H1 (cell line): ENCODE data around the gene PTAR1.

Experiments
- CBX8 ChIP-seq: fragments of 300-800, 300-1000 bp; sonication (generic); IDR thresholded peaks from 2 replicates; pipeline ENCODE4 v1.7.1; 2016; ENCODE audit warnings: low read depth, low read length, borderline replicate concordance
- CEBPB ChIP-seq: IDR thresholded peaks from 2 replicates; pipeline ENCODE4 v1.6.1; 2012; ENCODE audit warnings: low read depth, low read length
- JUN ChIP-seq: IDR thresholded peaks from 2 replicates; pipeline ENCODE4 v1.6.1; 2011; ENCODE audit warnings: low read depth, mild to moderate bottlenecking, improper control_type of control experiment, low read length
- POLR2A ChIP-seq, 2 experiments: IDR thresholded peaks; 1 replicate in 1 of 2; 2 replicates in 1 of 2; pipeline ENCODE4 v1.6.1; 2011; ENCODE audit warnings: low read depth in 2 of 2, low read length in 2 of 2, mild to moderate bottlenecking in 2 of 2; ENCODE audit errors: control extremely low read depth in 1 of 2
- RBBP5 ChIP-seq: IDR thresholded peaks from 2 replicates; pipeline ENCODE4 v1.7.1; 2012; ENCODE audit warnings: low read depth, mild to moderate bottlenecking, inconsistent platforms, low read length, moderate library complexity, borderline replicate concordance
- TAF7 ChIP-seq: optimal IDR thresholded peaks from 2 replicates; pipeline ENCODE3; 2011; ENCODE audit warnings: low read depth, mild to moderate bottlenecking, inconsistent platforms, low read length, moderate library complexity, borderline replicate concordance
- TF ChIP-seq, protein P1 (sequence below), 3 experiments: IDR thresholded peaks; 1 replicate in 2 of 3; 2 replicates in 1 of 3; pipeline versions ENCODE4 v1.5.1 to v1.6.1; 2011; ENCODE audit warnings: low read length in 3 of 3, mild to moderate bottlenecking in 3 of 3, inconsistent platforms in 2 of 3, low read depth in 1 of 3, moderate library complexity in 1 of 3; ENCODE audit not compliant: insufficient read depth in 1 of 3; ENCODE audit errors: control extremely low read depth in 1 of 3

DNA sequence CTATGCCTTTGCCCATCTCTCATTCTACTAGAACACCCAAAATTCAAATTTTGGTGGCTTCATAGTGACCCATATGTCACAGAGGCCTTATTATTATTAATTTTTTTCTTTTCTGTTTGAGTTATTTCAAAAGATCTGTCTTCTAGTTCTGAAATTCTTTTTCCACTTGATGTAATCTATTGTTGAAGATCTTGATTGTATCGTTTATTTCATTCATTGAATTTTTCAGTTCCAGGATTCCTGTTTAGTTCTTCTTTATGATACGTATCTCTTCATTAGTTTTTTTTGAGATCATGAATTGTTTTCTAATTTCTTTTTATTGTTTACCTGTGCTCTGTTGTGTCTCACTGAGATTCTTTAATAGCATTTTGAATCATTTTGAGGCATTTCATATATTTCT, 63.0 kb downstream of the PTAR1 start:
- no peak for TF ChIP-seq POLR2A (IDR thresholded peaks at IDR 0.05; ENCODE audit: control extremely low read depth in 1 of 2, low read depth in 2 of 2, low read length in 2 of 2)
- TF ChIP-seq, protein P1, sequence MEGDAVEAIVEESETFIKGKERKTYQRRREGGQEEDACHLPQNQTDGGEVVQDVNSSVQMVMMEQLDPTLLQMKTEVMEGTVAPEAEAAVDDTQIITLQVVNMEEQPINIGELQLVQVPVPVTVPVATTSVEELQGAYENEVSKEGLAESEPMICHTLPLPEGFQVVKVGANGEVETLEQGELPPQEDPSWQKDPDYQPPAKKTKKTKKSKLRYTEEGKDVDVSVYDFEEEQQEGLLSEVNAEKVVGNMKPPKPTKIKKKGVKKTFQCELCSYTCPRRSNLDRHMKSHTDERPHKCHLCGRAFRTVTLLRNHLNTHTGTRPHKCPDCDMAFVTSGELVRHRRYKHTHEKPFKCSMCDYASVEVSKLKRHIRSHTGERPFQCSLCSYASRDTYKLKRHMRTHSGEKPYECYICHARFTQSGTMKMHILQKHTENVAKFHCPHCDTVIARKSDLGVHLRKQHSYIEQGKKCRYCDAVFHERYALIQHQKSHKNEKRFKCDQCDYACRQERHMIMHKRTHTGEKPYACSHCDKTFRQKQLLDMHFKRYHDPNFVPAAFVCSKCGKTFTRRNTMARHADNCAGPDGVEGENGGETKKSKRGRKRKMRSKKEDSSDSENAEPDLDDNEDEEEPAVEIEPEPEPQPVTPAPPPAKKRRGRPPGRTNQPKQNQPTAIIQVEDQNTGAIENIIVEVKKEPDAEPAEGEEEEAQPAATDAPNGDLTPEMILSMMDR (IDR thresholded peaks at IDR 0.05; ENCODE audit: control extremely low read depth in 1 of 3, insufficient read depth in 1 of 3, low read depth in 1 of 3, low read length in 3 of 3): no peak
- TF ChIP-seq CEBPB: no peak
- no peak for TF ChIP-seq RBBP5
- no peak for TF ChIP-seq JUN
- TF ChIP-seq TAF7: no peak
- TF ChIP-seq CBX8: no peak
